HG02973 (cell line): ENCODE measurements around the gene OR12D3.
"Not testable (repeated sequence)": the region's sequence is repeated elsewhere in the genome, so short reads cannot be mapped to it uniquely, and the experiment has no call there.

Experiments used
- ATAC-seq: cut with Tn5 transposase; IDR thresholded peaks from one replicate; pipeline ENCODE4 v1.9.1; 2021; ENCODE audit warnings: moderate library complexity; ENCODE audit not compliant: unreplicated experiment

OR12D3 gene

GRCh38 chr6:29375191-29375590 is at the start of gene OR12D3:
Gene OR12D3 (minus strand): TSS chr6:29375291. CDS start chr6:29375287, 4 bp downstream.
- no peak for ATAC-seq

GRCh38 chr6:29424575-29424974 is 49.5 kb upstream of the OR12D3 start:
- no peak for ATAC-seq

- no peak for ATAC-seq
Measured at GRCh38 chr6:29424168-29424567, 49.1 kb upstream of the OR12D3 start.

GRCh38 chr6:29419516-29419915 is 44.4 kb upstream of the OR12D3 start:
- ATAC-seq = no peak

GRCh38 chr6:29414588-29414987 is 39.5 kb upstream of the OR12D3 start, which contains the start of gene OR12D1:
Gene OR12D1 (plus strand): TSS chr6:29414928.
- ATAC-seq = no peak

DNA sequence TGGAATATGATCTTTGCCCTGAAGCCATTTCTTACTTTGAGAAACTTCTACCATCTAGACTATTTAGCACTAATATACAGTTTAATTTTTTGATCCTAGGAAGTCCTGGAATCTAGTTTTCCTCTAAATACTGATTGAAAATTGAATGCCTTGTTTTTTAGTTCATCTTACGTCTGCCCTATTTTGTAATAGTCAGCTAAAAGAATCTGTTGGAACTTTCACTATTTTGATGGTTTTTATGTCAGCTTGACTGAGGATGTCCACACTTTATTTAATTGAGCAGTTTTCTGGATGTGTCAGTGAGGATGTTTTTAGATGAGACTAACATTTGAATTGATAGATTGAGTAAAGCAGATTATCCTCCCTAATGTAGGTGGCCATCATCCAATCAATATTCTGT is 28.7 kb upstream of the OR12D3 start:
- no peak for ATAC-seq

GRCh38 chr6:29399525-29399924 is 24.4 kb upstream of the OR12D3 start:
- ATAC-seq = no peak

DNA sequence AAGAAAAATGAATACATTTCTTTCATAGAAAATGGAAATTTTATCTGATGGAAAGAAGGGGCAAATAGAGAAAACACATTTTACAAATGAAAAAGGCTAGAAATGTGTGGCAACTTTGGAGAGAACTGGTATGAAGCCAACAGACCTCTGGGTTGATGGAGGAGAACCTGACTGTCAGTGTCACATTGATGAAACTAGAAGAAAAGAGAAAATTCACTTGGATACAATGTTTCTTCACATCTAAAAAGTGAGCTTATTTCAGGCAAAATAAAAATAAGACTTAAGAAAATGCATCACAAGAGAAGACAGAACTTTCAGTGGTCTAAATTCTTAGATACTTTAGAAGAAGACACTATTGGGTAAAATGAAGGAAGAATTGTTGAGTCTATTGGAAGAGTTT is 20.2 kb upstream of the OR12D3 start, which contains the start of gene OR12D2:
OR12D2 (plus strand) TSS at position 301 of the 400 bp plus-strand sequence. CDS start 1,069 bp downstream, outside the sequence.
- ATAC-seq = no peak

DNA sequence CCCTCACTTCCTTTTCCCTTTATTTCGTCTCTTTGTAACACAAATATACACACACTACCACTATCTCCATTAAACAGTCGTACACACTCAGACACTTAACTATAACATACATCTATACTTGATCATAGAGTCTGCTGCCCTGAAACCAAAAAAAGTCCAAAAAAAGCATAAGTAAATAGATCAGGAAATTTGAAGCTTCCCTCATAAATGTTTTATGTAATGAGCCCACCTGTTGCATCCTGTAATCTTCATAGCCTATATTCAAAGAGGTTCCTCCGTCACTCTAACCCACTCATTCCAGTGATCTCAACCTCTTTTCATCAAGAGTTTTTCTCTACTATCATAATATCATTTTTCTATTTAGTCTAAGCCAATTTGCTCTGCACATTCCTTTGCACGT is 13.4 kb upstream of the OR12D3 start:
- no peak for ATAC-seq

DNA sequence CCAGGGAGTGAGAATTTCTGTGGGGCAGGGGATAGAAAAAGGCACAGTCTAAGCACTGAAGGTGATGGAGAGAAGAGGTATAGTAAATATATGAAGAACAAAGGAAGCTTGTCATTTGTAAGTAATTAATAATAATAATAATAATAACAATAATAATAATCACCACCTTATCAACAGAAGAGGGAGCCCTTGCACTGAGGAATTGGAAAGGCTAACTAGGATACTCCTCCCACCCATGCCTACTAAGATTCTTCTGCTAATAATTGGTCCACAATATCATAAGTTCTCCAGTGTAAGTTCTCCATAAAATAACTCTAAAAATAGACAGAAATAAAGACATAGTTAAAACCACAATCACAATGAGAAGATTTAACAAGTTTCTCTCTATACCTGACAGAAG is 912 bp upstream of the OR12D3 start:
- no peak for ATAC-seq

GRCh38 chr6:29368765-29369164 is 6.3 kb downstream of the OR12D3 start, which contains the start of gene OR5V1:
Gene OR5V1 (minus strand): TSS chr6:29368865. CDS start chr6:29356195, 12,670 bp downstream.
- ATAC-seq = no peak

DNA sequence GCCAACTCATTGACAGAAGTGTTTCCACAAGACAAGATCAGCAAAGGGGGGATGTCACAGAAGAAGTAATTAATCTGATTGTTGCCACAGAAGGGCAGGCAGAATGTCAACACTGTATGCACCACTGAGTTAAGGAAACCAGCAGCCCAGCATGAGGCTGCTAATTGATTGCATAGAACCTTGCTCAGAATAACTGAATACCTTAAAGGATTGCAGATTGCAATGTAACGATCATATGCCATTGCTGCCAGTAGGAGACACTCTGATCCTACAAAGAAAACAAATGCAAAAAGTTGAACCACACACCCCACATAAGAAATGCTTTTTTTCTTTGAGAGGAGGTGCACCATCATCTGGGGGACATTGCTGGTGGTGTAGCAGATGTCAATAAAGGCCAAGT is 19.5 kb downstream of the OR12D3 start:
- ATAC-seq = no peak

- ATAC-seq = no peak
Measured at GRCh38 chr6:29354980-29355379, 20.1 kb downstream of the OR12D3 start.

GRCh38 chr6:29349348-29349747 is 25.7 kb downstream of the OR12D3 start:
- not testable (repeated sequence) for ATAC-seq

DNA sequence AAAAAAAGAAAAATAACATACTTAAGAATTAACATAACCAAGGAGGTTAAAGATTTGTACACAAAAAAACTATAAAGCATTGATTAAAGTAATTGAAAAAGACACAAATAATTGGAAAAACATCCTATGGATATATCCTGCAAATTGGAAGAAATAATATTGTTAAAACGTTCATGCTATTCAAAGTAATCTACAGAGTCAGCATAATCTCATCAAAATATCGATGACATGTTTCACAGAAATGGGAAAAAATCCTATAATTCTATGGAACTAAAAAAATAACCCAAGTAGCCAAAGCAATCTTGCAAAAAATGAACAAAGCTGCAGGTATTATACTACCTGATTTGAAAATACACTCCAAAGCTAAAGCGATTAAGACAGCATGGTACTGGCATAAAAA is 29.7 kb downstream of the OR12D3 start:
- ATAC-seq = no peak

- no peak for ATAC-seq
Measured at GRCh38 chr6:29336269-29336668, 38.8 kb downstream of the OR12D3 start.

DNA sequence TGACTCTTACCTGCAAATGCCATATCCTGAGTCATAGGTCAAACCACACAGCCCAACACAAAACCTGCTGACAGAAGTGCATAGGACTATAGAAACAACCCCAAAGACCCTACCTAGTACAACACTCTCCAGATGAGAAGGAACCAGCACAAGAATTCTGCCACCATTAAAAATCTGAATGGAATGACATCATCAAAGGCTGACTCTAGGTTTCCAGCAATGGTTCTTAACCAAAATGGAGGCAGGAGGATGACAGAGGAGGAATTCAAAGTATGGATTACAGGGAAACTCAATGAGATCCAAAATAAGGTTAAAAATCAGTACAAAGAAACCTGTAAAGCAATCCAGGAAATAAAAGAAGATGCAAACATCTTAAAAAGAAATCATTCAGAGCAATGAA is 42.4 kb downstream of the OR12D3 start:
- no peak for ATAC-seq

DNA sequence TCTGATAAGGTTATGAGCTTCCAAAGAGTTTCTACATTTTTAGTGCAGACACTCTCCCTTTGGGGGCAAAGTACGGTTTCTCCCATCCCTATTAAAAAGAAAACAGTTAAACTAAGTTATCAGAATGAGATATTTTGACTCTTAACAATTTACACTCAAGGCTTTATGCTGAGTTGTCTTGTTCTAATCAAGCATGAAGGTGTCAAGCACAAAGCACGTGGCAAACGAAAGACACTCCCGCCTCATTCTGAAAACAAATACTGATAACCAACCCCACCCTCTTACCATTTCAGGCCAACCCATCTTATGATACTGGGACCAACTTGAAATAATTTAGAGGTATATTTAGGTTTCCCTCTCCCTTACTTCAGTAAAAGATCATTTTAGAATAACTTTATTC is 49.3 kb downstream of the OR12D3 start:
- no peak for ATAC-seq
